HPDE6-E6E7 (cell line): ENCODE results near the gene SP9.

Experiments used
- DNase-seq: peaks from one replicate; pipeline ENCODE4 v3.0.0; 2011; ENCODE audit warnings: missing footprints; ENCODE audit errors: extremely low spot score

SP9 gene

DNA sequence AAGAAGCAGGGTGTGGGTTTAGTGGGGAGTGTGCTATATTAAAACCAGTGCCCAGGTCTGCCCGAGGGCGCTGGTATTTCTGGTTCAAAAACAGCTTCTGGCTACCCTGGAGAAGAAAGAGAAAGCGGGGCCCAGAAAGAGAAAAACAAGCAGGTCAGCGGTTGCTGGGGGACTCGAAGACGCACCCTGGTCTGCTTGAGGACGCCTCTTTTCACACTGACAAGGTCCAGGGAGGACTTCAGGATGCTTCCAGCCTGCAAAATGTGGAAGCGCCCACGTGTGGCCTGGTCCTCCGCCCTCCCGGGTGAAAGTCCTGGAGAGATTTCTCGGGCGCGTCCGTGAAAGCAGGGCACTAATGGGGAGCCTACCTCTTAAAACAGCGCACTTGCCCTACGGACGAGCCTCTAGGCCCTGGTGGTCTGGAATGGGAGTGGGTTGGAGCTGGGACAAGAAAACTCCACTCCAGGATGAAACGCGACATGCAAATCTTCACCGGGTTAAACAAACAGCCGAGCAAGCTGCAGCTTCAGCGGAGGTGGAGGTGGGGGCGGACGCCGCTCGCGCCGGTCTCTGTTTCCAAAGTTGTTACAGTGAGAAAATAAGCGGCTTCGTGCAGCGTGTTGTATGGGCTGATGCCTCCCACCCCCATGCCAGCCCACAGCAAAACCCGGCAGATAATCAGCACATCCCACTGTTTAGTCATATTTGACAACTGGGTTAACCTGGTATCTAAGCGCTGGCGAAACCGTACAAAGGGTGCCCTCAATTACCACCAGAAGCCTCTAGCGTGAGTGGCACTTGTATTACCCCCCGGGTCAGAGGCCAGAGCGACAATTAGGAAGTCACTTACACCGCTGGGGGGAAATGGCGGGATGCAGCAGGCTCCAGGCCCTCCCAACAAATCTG, 1.1 kb upstream of the SP9 start:
- no peak for DNase-seq

DNA sequence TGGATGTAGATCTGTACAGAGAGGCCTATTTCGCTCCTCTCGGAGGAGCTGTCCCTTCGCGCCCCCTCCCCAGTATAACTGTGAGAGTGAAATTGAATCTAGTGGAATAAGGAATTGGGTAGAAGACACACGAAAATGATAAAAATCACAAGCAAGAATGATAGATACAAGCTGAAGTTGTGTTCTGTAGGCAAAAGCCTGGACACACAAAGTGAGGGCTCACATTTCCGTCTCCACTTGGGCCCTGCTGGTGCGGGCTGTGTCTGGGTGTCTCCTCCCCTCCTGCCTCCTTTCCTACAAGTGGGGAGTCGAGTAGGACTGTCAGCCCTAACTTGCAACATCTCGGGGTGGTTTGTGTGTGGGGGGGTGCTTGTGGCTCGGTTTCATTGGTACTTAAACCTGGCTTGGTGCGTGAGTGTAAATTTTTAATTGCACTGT, 457 bp upstream of the SP9 start:
- no peak for DNase-seq

DNA sequence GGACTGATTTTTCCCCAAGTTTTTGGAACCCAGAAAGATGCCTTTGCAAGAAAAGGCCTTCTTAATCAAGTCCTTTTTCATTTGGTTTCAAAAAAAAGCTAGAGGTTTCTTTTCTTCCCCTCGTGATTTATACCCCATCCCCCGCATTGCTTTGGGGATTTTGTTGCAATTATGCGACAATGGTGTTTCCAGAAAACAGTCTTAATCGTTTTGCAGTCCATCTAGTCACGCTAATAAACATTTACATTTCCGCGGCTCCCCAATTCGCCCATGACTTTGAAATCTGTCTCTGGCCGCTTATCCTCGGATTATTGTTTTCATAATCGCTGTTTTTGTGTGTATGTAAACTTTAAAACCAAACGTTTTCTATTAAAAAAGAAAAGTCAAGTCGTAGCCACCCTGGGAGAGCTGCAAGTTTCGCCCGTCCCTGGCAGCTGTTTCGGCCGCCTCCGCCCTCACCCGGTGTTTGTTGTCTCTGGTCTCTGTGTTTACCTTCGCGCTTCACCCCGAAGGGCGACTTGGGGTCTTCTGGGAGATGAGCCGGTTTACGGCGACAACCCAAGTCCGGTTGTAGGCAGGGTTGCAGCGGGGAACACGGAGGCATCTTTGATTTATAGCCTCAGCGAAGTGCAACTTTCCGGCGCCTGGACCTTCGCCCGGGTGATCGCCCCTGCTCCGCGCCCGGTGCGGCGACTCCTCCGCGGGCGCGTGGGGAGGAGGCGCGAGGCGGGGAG, 667 bp downstream of the SP9 start:
- no peak for DNase-seq

DNA sequence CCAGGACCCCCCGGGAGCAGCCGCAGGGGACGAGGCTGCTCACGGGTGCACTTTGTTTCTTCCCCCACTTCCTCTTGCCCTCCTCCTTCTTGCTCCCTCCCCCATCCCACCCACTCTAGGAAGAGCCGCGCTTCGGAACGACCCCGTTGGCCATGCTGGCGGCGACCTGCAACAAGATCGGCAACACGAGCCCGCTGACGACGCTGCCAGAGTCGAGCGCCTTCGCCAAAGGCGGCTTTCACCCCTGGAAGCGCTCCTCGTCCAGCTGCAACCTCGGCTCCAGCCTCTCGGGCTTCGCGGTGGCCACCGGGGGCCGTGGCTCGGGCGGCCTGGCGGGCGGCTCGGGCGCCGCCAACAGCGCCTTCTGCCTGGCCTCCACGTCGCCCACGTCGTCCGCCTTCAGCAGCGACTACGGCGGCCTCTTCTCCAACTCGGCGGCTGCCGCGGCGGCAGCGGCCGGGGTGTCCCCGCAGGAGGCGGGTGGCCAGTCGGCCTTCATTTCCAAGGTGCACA, 1.3 kb downstream of the SP9 start:
- DNase-seq, result no peak

DNA sequence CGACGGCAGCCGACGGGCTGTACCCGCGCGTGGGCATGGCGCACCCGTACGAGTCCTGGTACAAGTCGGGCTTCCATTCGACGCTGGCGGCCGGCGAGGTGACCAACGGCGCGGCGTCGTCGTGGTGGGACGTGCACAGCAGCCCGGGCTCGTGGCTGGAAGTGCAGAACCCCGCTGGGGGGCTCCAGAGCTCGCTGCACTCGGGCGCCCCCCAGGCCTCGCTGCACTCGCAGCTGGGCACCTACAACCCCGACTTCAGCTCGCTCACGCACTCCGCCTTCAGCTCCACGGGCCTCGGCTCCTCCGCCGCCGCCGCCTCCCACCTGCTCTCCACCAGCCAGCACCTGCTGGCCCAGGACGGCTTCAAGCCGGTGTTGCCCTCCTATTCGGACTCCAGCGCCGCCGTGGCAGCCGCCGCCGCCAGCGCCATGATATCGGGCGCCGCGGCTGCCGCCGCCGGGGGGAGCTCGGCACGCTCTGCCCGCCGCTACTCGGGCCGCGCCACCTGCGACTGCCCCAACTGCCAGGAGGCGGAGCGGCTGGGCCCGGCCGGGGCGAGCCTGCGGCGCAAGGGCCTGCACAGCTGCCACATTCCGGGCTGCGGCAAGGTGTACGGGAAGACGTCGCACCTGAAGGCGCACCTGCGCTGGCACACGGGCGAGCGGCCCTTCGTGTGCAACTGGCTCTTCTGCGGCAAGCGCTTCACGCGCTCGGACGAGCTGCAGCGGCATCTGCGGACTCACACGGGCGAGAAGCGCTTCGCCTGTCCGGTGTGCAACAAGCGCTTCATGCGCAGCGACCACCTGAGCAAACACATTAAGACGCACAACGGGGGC, 2.0 kb downstream of the SP9 start:
- DNase-seq, result no peak

DNA sequence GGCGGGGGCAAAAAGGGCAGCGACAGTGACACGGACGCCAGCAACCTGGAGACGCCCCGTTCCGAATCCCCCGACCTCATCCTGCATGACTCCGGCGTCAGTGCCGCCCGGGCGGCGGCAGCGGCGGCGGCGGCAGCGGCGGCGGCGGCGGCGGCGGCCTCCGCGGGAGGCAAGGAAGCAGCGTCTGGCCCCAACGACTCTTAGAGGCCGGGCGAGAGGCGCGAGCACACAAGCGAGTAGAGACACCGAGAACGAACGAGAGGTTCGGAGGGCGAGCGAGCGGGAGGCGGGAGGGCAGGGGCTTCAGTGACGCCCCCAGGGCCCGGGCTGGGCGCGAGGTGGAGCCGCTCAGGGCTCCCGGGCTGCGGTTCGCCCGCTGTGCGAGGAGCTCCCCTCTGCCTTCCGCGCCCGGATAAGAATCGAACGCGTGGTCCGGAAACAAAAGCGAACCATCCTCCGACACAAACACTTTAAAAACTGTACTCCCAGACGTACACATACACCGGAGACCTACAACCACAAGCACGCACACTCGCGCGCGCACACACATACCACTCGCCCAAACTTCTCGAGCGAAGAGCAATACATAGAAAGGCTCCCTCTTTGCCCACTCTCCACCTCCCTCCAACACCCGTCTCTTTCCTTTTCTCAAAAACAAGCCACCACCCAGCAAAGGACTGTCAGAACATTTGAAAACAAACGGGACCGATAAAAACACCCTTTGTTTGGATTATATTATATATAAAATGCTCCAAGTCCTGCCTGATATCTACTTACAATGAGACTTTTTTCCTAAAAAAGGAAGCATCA, 2.8 kb downstream of the SP9 start:
- DNase-seq, result no peak

DNA sequence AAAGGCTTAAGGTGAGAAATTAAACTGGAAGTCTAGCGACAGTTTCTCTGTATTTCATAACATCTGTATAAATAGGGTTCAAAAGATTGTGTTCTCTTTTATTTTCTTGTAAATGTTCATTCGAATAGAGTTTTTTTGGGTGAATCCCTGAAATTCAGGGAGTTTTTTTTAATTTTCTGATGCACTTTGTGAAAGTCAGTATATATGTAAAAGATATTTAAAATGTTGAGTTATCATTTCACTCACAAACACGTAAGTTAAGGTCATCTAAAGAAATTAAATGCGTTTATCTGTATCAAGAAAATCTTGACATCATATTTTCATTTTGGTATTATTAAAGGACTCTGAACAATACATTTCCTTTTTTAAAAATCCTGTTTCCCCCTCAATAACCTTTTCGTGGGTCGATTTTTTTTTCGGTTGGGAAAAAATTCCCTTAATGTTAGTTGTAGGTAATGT, 3.4 kb downstream of the SP9 start:
- DNase-seq, result no peak

DNA sequence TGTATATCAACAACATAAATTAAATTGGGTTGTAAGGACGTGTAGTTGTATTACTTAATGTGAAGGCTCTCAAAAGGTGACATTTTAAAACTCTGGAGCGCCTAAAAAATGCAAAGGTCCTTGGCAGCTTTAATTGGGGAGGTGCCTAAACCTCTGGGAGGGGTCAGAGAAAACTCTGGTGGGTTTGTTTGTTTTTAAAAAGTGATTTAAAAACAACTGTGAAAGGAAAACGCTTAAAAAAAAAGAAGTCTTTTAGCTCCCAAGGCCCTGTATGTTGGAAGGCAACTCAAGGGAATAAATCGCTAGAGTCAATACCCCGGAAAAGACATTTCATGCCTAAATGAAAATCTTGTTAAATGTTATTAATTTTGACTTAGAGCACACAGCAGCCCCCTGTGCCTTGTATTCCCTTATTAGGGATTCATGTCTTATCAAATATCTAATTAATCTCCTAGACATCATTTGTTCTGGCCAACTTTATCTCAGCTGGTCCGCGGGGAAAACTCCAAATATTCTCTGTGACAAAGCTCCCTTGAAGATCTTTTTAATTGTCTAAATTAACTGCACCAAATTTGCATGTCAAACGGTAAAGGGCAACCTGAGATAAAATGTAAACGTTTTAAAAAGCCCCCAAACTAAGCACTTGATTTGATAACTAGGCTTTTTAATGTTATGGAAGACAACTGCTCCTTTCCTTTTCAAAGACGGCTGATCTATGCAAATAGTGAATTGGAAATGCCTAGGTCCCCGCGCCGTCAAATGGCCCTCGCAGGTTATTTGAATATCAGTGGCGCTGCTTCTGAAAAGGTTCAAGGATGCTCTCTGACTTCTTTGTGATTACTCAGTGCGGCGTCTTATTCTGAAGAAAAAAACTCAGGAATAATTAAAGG, 4.2 kb downstream of the SP9 start:
- no peak for DNase-seq

DNA sequence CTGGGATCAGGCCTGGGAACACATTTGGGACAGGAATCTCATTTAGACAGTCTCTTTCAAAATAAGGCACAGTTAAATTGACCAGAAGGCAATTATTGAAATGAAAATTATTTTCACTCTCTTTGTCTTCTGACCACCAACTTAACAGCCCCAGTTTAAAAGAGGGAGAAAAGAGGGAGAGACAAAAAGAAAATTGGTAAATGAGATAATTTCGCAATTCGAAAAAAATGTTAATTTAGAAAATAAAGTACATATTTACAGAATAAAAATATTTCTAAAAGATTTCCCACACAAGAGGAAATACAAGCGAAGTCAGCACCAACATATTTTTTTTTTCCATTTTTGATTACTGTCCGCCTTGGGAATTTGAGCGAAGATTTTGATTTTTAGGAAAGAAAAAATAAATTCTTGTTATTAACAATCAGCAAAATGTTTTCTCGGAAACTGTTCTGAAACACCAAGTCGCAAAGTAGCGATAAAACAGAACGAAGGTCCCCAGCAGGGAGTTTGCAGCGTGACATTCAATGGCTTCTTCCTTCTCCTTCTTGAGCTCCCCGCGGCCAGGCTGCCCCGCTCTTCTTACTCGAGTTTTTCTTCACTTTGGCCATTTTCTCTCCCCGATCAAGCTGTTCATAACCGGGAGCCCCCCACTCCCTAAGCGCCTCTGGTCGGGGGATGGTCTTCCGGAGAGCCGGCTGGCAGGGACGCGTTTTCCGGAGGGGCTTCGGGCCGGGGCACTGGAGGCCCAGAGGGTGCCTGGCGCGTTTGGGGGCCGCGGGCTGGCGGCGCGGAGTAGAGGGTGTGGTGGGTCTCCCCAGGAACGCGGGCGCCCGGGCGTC, 5.0 kb downstream of the SP9 start:
- DNase-seq, result no peak

DNA sequence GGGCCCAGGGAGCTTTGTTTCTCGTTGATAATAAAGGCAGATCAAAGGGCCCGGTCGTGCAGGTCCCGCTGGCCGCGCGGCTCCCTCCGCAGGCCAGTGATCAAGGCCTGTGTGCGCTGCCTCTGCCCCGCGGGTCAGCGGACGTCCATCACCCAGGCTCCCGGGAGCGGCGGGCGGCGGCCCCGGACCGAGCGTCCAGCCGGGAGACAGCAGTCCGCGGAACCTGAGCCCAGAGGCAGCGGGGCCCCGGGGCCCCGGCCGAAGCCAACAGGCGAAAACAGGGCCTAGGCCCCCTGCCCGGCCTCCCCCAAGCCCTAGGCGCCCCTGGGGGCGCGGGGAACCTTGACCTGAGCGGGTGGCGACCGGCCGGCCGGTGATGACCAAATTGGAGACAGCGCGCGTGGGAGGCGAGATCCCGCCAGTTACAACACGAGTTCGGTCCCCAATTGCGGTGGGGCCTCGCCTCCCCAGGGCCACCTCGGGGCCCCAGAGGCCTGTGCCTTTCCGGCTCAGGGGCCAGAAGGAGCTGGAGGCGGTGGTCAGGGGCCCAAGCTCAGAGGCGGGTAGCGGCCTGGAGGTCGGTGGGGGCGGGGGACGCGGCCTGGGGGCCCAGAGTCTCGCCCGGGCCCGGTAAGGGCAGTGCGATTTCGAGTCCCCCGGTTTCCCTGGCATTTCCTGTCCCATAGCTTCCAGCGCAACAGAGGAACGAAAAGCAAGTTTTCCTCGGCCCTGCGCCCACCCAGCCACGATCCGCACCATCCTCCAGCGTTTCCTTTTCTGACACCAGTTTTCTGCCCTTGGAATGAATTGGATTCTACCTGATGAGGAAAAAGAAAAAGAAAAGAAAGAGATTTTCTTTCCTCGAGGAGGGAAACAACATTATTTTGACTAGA, 5.9 kb downstream of the SP9 start:
- no peak for DNase-seq

DNA sequence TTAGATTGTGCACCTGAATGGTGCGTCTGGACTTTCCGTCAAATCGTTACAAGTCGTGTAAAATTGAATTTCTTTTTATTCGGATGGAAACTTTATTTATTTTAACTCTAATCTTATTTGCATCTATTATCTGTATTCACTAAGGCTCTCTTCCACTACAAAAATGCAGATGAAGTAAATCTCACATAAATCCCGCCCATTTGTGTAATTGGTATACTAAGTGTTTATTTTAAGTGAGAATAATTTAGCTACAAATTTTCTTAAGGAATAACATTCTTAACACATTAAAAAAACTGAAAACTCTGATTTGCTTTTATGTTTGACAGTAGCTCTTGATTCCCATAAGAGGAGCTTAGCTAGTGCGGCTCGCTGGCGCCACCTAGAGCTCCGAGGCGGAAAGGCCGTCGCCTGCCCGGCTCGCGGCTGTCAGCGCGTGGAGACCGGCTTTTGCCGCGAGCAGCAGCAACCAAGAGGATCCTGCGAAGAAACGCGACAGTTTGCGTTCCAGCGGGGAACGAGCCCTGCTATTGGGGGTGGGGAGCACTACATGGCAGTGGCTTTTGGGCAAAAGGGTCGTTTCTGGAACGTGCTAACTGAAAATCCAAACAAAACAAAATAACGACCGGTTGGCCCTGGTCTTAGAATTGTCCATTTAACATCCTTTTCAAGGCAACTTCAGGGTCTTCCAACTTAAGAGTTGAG, 6.7 kb downstream of the SP9 start:
- DNase-seq, result no peak

DNA sequence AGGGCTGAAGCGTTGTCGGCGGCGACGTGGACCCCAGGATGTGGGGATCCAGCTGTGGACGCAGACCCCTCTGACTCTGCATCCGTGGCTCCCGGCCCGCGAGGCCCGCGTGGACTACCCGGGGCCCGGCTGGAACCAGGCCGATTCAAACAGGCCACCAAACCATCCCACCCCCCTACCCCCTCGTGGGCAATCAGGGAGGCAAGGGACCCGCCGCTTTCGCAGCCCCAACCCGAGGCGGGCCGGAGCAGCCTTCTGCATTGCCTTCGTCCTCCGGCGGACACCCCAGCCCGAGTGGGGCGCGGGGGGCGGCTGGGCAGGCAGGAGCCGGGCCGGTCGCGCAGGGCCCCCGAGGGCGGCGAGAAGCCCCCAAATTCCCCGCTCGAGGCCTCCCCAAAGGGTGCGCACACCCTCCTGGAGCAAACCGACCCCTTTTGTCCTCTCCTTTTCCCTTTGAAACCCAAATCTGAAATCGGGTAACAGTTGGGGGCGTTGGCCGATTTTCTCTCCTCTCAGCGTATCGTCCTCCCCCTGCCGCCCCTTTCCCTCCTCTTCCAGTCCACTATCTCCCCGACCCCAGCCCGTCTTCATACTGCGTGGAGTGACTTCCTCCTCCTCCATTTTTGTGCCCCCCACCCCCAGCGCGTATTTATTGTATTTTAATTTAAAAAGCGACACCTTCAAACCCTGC, 7.4 kb downstream of the SP9 start:
- DNase-seq, result no peak

DNA sequence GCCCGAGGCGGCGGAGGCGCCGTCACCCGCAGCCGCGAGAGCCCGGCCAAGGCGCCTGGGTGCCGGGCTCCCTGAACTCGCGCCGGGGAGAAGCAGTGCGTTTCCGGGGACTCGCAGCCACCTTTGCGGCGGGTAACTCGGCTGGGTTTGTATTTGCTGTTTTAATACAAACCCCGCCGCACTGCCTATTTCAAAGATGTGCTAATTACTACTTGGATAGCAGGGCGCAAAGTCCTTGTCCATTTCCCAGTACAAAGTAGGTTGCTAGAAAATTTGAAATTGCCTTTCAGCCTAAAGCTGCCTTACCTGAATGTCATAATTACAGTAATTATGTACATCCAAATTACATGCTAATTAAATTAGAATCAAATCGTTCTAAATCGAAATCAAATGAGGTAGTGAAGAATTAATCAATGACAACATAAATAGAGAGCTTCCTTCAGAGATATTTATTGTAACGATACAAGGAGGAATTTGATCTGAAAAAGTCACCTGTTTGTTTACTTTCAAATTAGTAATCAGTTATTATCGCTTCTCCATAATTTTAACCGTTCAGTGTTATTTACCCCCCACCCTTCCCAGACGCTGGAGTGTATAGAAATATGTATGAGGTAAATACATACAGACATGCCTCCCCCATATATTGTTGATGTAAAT, 8.1 kb downstream of the SP9 start:
- no peak for DNase-seq

DNA sequence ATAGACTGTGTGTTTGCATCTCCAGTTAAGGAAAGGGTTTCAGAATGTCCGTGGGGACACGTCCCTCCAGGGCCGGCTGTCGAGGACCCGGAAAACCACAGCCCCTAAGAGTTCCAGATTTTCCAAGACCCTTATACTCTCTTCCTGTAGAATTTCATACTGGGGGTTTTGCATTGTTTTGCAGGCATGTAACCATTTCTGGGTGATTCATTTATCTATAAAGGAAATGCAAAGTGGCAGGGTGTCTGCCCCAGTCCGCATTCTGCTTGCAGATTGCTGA, 8.5 kb downstream of the SP9 start:
- no peak for DNase-seq

DNA sequence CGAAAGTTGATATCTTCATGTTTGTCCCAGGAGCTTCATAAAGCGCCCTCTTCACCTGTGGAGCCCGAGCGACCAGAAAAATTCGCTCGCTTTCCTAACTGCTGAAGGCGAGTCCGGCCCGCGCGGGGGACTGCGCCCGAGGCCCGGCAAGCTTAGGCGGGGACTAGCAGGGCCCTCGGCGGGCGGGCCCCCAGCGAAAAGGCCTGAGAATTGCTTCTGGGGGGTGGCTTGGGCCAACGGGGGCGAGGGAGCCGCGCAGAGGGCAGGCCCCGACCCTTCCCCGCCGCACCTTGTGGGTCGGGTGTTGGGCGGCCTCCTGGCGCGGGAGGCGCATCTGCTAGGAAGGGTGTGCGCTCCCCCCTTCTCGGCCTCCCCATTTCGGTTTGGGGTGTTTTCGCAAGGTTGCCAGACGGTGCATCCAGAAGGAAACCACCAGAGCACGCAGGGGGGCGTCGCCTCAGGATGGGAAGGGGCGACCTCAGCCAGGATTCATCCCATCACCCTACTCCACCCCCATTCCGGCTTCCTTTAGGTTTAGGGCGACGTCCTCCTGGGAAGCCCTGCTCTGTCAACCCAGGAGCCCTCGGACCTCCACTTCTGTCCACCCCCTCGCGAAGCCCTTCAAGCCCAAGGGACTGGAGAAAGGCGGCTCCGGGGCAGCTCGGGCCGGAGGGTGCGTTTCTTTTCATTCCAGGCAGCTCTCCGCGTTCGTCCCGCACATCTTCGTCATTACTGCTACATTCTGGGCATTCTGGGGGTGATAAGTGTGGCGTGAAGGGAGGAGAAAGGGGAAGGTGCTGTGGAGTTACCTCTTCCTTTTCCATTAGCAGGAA, 9.1 kb downstream of the SP9 start:
- no peak for DNase-seq
